Natural killer cell (primary cell): Measurements from ENCODE around the gene FMN1. TPM values are rescaled to one million over a fixed set of nuclear protein-coding genes. Genes with fewer than 3 reads are reported as not detected.

ENCODE experiments used
- ATAC-seq, 3 donors: fragments of 150-1000 bp in 2 of 3; fragments of 200-7000 bp in 1 of 3; cut with Tn5 transposase; 1 replicate in 1 of 3; 2 replicates in 2 of 3; pipeline ENCODE4 v1.10.0; 2021; ENCODE audit warnings: mild to moderate bottlenecking in 2 of 3, moderate library complexity in 2 of 3
- DNase-seq, 2 donors: peaks; one replicate each; pipeline versions ENCODE4 v3.0.0 to v3.0.0-alpha.2; 2013 to 2021; ENCODE audit warnings: mixed read lengths in 1 of 2
- H3K27ac ChIP-seq: one replicate; pipeline ENCODE4 v1.5.1; 2013; ENCODE audit warnings: mild to moderate bottlenecking, low read length
- H3K27me3 ChIP-seq: one replicate; pipeline ENCODE4 v1.6.1; 2013; ENCODE audit warnings: low read length; ENCODE audit not compliant: control insufficient read depth, insufficient read depth
- H3K36me3 ChIP-seq: one replicate; pipeline ENCODE4 v1.6.1; 2013; ENCODE audit warnings: low read length; ENCODE audit not compliant: control insufficient read depth, insufficient read depth
- H3K4me1 ChIP-seq: one replicate; pipeline ENCODE4 v1.6.1; 2013; ENCODE audit warnings: low read length; ENCODE audit not compliant: control insufficient read depth, insufficient read depth
- H3K4me3 ChIP-seq: one replicate; pipeline ENCODE4 v1.5.1; 2013; ENCODE audit warnings: low read length
- H3K9me3 ChIP-seq: one replicate; pipeline ENCODE4 v1.6.1; 2013; ENCODE audit warnings: low read length; ENCODE audit not compliant: control insufficient read depth, insufficient read depth
- H3K27ac Mint-ChIP-seq, 2 donors: one replicate each; pipeline ENCODE4 v1.8.0; 2022; ENCODE audit warnings: mild to moderate bottlenecking in 2 of 2, mixed read lengths in 2 of 2, moderate library complexity in 1 of 2
- H3K27me3 Mint-ChIP-seq, 2 donors: one replicate each; pipeline ENCODE4 v1.8.0; 2022; ENCODE audit warnings: low read depth in 2 of 2, mixed read lengths in 2 of 2
- H3K36me3 Mint-ChIP-seq: one replicate; pipeline ENCODE4 v1.8.0; 2022; ENCODE audit warnings: mixed read lengths
- H3K4me1 Mint-ChIP-seq, 2 donors: one replicate each; pipeline ENCODE4 v1.8.0; 2022; ENCODE audit warnings: mixed read lengths in 2 of 2
- H3K4me3 Mint-ChIP-seq: one replicate; pipeline ENCODE4 v1.8.0; 2022; ENCODE audit warnings: mild to moderate bottlenecking, moderate library complexity, mixed read lengths
- H3K9me3 Mint-ChIP-seq, 2 donors: one replicate each; pipeline ENCODE4 v1.8.0; 2022; ENCODE audit warnings: mixed read lengths in 2 of 2
- CTCF ChIP-seq: fragments of 200-600 bp; IDR thresholded peaks from one replicate; pipeline ENCODE4 v1.8.0; 2022; ENCODE audit warnings: antibody characterized with exemption
- WGBS: methylation state at CpG from one replicate; pipeline ENCODE4 v1.1.7; 2013; ENCODE audit warnings: missing lambda C conversion rate; ENCODE audit not compliant: insufficient coverage; 5-methylcytosine and 5-hydroxymethylcytosine counted together
- intact Hi-C: fragments of 100-400 bp; cut with micrococcal nuclease; formaldehyde crosslinking; loops from one replicate; pipeline ENCODE4 v1.14.2; 2022
- total RNA-seq, 4 donors: library from RNA; stranded (reverse); fragments of 120-200 nt in 1 of 4; gene quantifications; one replicate each; pipeline versions ENCODE4 v1.2.3 to v1.2.4, GENCODE V29; 2013 to 2022

The FMN1 gene
- total RNA-seq, 3 donors from 2014 or later (not counting 1 experiment from before 2014, with no cell fraction given), result 2.0 to 19.2 (median 2.2) TPM

GRCh38 chr15:33182926-33183325 is 11.6 kb downstream of the FMN1 start:
- Mint-ChIP-seq H3K27me3 (peaks cover 0 to 3% of the 10 kb centered on the region in 2 donors), H3K36me3 (no peaks in the 10 kb centered on the region), H3K9me3 (no peaks in the 10 kb centered on the region), H3K4me1 (no peaks in the 10 kb centered on the region), H3K4me3 (no peak overlapping the region), H3K27ac (no peak overlapping the region)
- intact Hi-C loops, result no loop called here
- Histone ChIP-seq H3K9me3 (no peaks in the 10 kb centered on the region), H3K36me3 (no peaks in the 10 kb centered on the region), H3K27me3 (no peaks in the 10 kb centered on the region), H3K27ac (no peak overlapping the region), H3K4me3 (no peak overlapping the region), H3K4me1 (no peaks in the 10 kb centered on the region)
- ATAC-seq (no peak), DNase-seq (no peak)
- TF ChIP-seq CTCF, result no peak
- WGBS, result 27% methylated on average over 1 of the region's 2 CpGs

GRCh38 chr15:33182278-33182905 is 12.1 kb downstream of the FMN1 start:
- Histone ChIP-seq H3K4me3 (no peak overlapping the region), H3K36me3 (no peaks in the 10 kb centered on the region), H3K4me1 (no peaks in the 10 kb centered on the region), H3K27me3 (no peaks in the 10 kb centered on the region), H3K9me3 (no peaks in the 10 kb centered on the region), H3K27ac (no peak overlapping the region)
- DNase-seq (no peak), ATAC-seq (no peak)
- H3K27me3 Mint-ChIP-seq, result peaks cover 0 to 3% of the 10 kb centered on the region in 2 donors
- no peaks in the 10 kb centered on the region for H3K9me3 Mint-ChIP-seq
- no peak overlapping the region for H3K27ac Mint-ChIP-seq
- intact Hi-C loops, result no loop called here
- no peak for TF ChIP-seq CTCF
- no peaks in the 10 kb centered on the region for H3K36me3 Mint-ChIP-seq
- no peaks in the 10 kb centered on the region for H3K4me1 Mint-ChIP-seq
- 80% methylated on average over 4 of the region's 4 CpGs for WGBS
- no peak overlapping the region for H3K4me3 Mint-ChIP-seq

- ATAC-seq (no peak), DNase-seq (no peak)
- Mint-ChIP-seq H3K4me1 (no peaks in the 10 kb centered on the region), H3K9me3 (no peaks in the 10 kb centered on the region), H3K36me3 (no peaks in the 10 kb centered on the region), H3K27ac (no peak overlapping the region), H3K27me3 (peaks cover 0 to 3% of the 10 kb centered on the region in 2 donors), H3K4me3 (no peak overlapping the region)
- H3K4me3 ChIP-seq, result no peak overlapping the region
- H3K27ac ChIP-seq, result no peak overlapping the region
- no peak for TF ChIP-seq CTCF
- H3K9me3 ChIP-seq, result no peaks in the 10 kb centered on the region
- 91% methylated on average over 5 of the region's 5 CpGs for WGBS
- no peaks in the 10 kb centered on the region for H3K36me3 ChIP-seq
- H3K4me1 ChIP-seq, result no peaks in the 10 kb centered on the region
- intact Hi-C loops, result no loop called here
- no peaks in the 10 kb centered on the region for H3K27me3 ChIP-seq
Observed at GRCh38 chr15:33179874-33180273, 14.6 kb downstream of the FMN1 start.

GRCh38 chr15:33171202-33171601 is 23.3 kb downstream of the FMN1 start:
- no peak for TF ChIP-seq CTCF
- WGBS, result 100% methylated on average over 1 of the region's 2 CpGs
- Mint-ChIP-seq H3K4me3 (no peak overlapping the region), H3K9me3 (no peaks in the 10 kb centered on the region), H3K4me1 (no peaks in the 10 kb centered on the region), H3K36me3 (no peaks in the 10 kb centered on the region), H3K27ac (no peak overlapping the region), H3K27me3 (peaks cover 11 to 28% of the 10 kb centered on the region in 2 donors)
- intact Hi-C loops, result no loop called here
- no peaks in the 10 kb centered on the region for H3K36me3 ChIP-seq
- no peaks in the 10 kb centered on the region for H3K4me1 ChIP-seq
- ATAC-seq, result no peak
- no peak overlapping the region for H3K4me3 ChIP-seq
- DNase-seq, result no peak
- no peak overlapping the region for H3K27ac ChIP-seq
- peaks cover 3% of the 10 kb centered on the region for H3K27me3 ChIP-seq
- no peaks in the 10 kb centered on the region for H3K9me3 ChIP-seq
